ENCODE results near the gene COL28A1. TPM values are rescaled to one million over a fixed set of nuclear protein-coding genes. Genes with fewer than 3 reads are reported as not detected.

Gene COL28A1
- total RNA-seq, 1 donor from 2014 or later = 0.16 TPM

- H3K36me3 Mint-ChIP-seq (ENCODE audit: low read depth) = no peaks in the 10 kb centered on the region
- TF ChIP-seq, protein P1, sequence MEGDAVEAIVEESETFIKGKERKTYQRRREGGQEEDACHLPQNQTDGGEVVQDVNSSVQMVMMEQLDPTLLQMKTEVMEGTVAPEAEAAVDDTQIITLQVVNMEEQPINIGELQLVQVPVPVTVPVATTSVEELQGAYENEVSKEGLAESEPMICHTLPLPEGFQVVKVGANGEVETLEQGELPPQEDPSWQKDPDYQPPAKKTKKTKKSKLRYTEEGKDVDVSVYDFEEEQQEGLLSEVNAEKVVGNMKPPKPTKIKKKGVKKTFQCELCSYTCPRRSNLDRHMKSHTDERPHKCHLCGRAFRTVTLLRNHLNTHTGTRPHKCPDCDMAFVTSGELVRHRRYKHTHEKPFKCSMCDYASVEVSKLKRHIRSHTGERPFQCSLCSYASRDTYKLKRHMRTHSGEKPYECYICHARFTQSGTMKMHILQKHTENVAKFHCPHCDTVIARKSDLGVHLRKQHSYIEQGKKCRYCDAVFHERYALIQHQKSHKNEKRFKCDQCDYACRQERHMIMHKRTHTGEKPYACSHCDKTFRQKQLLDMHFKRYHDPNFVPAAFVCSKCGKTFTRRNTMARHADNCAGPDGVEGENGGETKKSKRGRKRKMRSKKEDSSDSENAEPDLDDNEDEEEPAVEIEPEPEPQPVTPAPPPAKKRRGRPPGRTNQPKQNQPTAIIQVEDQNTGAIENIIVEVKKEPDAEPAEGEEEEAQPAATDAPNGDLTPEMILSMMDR (IDR thresholded peaks at IDR 0.05) = no peak
- no peak overlapping the region for H3K4me3 Mint-ChIP-seq
- ATAC-seq (ENCODE audit: low read depth) (no peak), DNase-seq (no peak)
- no peaks in the 10 kb centered on the region for H3K9me3 Mint-ChIP-seq
- intact Hi-C loops (cut with micrococcal nuclease) = no loop called here
- peaks cover 9% of the 10 kb centered on the region for H3K27me3 Mint-ChIP-seq
- CTCF ChIA-PET = no interaction called here
- H3K4me1 Mint-ChIP-seq = peaks cover under 1% of the 10 kb centered on the region
- POLR2A ChIA-PET = interaction anchor here (0.9 kb wide), 1 partner anchor 355 kb away, joined by 3 read pairs; no protein-coding TSS in a partner anchor
- H3K27ac Mint-ChIP-seq = no peak overlapping the region
Measured at GRCh38 chr7:7536396-7537019, 835 bp upstream of the COL28A1 start.

DNA sequence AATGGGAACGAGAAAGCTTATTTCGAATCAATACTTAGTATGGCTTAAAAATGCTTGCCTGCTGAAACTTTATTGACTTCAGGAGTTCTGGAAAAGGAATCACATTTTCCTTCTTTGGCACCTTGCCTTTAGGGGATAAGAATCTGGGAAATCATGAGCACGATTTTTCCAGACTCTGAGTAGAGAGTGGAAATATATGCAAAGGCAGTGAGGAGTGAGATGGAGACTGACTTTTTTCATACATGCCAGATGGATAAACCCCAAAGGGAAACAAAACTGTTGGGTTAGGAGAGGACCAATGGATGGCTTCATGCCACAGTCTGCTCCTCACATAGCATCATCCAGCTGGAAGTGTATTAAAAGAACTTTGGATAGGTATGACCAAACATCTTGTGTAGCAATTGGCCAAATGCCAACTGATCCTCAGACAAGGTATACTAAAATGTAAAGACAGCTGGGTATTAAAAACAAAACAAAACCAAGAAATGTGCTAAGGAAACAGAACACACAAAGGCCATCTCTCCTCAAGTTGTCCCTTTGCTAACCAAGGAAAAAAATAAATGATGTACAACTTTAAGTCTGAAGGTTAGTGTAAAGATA, 1.7 kb downstream of the COL28A1 start:
- H3K36me3 Mint-ChIP-seq (ENCODE audit: low read depth) = no peaks in the 10 kb centered on the region

GRCh38 chr7:7529328-7529727, 6.3 kb downstream of the COL28A1 start:
- Mint-ChIP-seq H3K4me1 (no peaks in the 10 kb centered on the region), H3K4me3 (no peak overlapping the region), H3K27ac (no peak overlapping the region), H3K27me3 (no peaks in the 10 kb centered on the region), H3K9me3 (no peaks in the 10 kb centered on the region), H3K36me3 (ENCODE audit: low read depth) (no peaks in the 10 kb centered on the region)
- no peak for DNase-seq
- ChIA-PET CTCF (no interaction called here), POLR2A (no interaction called here)
- no peak for ATAC-seq (ENCODE audit: low read depth)
- intact Hi-C loops (cut with micrococcal nuclease) = no loop called here
- TF ChIP-seq, protein P1 (IDR thresholded peaks at IDR 0.05) = no peak

More for the DNA sequence above, 1.7 kb downstream of the COL28A1 start:
- H3K27me3 Mint-ChIP-seq = peaks cover 8% of the 10 kb centered on the region
- POLR2A ChIA-PET = no interaction called here
- H3K4me3 Mint-ChIP-seq = no peak overlapping the region
- intact Hi-C loops (cut with micrococcal nuclease) = no loop called here
- no peaks in the 10 kb centered on the region for H3K4me1 Mint-ChIP-seq
- TF ChIP-seq, protein P1 (IDR thresholded peaks at IDR 0.05) = no peak
- ATAC-seq (ENCODE audit: low read depth) (no peak), DNase-seq (no peak)
- H3K27ac Mint-ChIP-seq = no peak overlapping the region
- CTCF ChIA-PET = interaction anchor here (0.7 kb wide), 1 partner anchor 431 kb away, joined by 3 read pairs; no protein-coding TSS in a partner anchor
- no peaks in the 10 kb centered on the region for H3K9me3 Mint-ChIP-seq

- Mint-ChIP-seq H3K27ac (no peak overlapping the region), H3K36me3 (ENCODE audit: low read depth) (no peaks in the 10 kb centered on the region), H3K4me1 (no peaks in the 10 kb centered on the region), H3K9me3 (no peaks in the 10 kb centered on the region), H3K4me3 (no peak overlapping the region), H3K27me3 (no peaks in the 10 kb centered on the region)
- intact Hi-C loops (cut with micrococcal nuclease) = no loop called here
- TF ChIP-seq, protein P1 (IDR thresholded peaks at IDR 0.05) = no peak
- ChIA-PET CTCF (no interaction called here), POLR2A (no interaction called here)
- DNase-seq (no peak), ATAC-seq (ENCODE audit: low read depth) (no peak)
Measured at GRCh38 chr7:7527047-7527446, 8.6 kb downstream of the COL28A1 start.

- H3K27ac Mint-ChIP-seq = no peak overlapping the region
- CTCF ChIA-PET = no interaction called here
- no peak overlapping the region for H3K4me3 Mint-ChIP-seq
Measured at GRCh38 chr7:7526006-7526405, 9.7 kb downstream of the COL28A1 start.

More at GRCh38 chr7:7526006-7526405, 9.7 kb downstream of the COL28A1 start:
- intact Hi-C loops (cut with micrococcal nuclease) = no loop called here
- no peaks in the 10 kb centered on the region for H3K27me3 Mint-ChIP-seq
- DNase-seq = no peak
- TF ChIP-seq, protein P1 (IDR thresholded peaks at IDR 0.05) = no peak
- H3K9me3 Mint-ChIP-seq = no peaks in the 10 kb centered on the region
- no peaks in the 10 kb centered on the region for H3K36me3 Mint-ChIP-seq (ENCODE audit: low read depth)
- no peaks in the 10 kb centered on the region for H3K4me1 Mint-ChIP-seq
- ATAC-seq (ENCODE audit: low read depth) = no peak
- POLR2A ChIA-PET = no interaction called here
